B cell (primary cell): ENCODE results near the gene CAPN5.

Experiments
- CTCF ChIP-seq: fragments of 200-600 bp; IDR thresholded peaks from one replicate; pipeline ENCODE4 v1.8.0; 2022; ENCODE audit warnings: antibody characterized with exemption, mild to moderate bottlenecking
- EZH2 ChIP-seq: IDR thresholded peaks from 2 replicates; pipeline ENCODE4 v1.6.1; 2012; ENCODE audit warnings: borderline replicate concordance, low read depth, mild to moderate bottlenecking, moderate library complexity, low read length; ENCODE audit not compliant: insufficient read depth, poor library complexity, severe bottlenecking

- TF ChIP-seq CTCF: no peak
- TF ChIP-seq EZH2: no peak
Measured at GRCh38 chr11:77073328-77074001, 6.7 kb downstream of the CAPN5 start.
